ENCODE measurements around the gene AURKAIP1. TPM values are rescaled to one million over a fixed set of nuclear protein-coding genes. Genes with fewer than 3 reads are reported as not detected.

AURKAIP1 gene
- total and polyA plus RNA-seq, 2 of the 13 experiments (the other 11 are each of a cell fraction or from before 2014, with no cell fraction given): 69.5 to 175 TPM

DNA sequence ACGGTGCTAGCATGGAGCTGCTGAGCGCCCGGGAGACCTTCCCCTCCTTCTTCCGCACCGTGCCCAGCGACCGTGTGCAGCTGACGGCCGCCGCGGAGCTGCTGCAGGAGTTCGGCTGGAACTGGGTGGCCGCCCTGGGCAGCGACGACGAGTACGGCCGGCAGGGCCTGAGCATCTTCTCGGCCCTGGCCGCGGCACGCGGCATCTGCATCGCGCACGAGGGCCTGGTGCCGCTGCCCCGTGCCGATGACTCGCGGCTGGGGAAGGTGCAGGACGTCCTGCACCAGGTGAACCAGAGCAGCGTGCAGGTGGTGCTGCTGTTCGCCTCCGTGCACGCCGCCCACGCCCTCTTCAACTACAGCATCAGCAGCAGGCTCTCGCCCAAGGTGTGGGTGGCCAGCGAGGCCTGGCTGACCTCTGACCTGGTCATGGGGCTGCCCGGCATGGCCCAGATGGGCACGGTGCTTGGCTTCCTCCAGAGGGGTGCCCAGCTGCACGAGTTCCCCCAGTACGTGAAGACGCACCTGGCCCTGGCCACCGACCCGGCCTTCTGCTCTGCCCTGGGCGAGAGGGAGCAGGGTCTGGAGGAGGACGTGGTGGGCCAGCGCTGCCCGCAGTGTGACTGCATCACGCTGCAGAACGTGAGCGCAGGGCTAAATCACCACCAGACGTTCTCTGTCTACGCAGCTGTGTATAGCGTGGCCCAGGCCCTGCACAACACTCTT is 42.8 kb downstream of the AURKAIP1 start:
- no TSS peak for BruUV-seq (replicated peaks)
- in situ Hi-C loops (cut with HindIII; ENCODE audit: extremely low pct_ligation_motif_present, low pct_unique_long_range_greater_than_20kb) (no loop called here), intact Hi-C loops (cut with micrococcal nuclease; ENCODE audit: unreplicated experiment) (no loop called here)
- H3K27ac ChIP-seq (ENCODE audit: extremely low read length, insufficient read depth, low read length): no peak overlapping the region
- FAIRE-seq: no peak
- ATAC-seq: peak; percentile 16
- peaks cover 24% of the 10 kb centered on the region for H3K4me1 ChIP-seq (ENCODE audit: insufficient read depth, low read length)
- no peaks in the 10 kb centered on the region for H3K79me2 ChIP-seq (ENCODE audit: insufficient read depth, low read length)
- H3K36me3 ChIP-seq (replicated peaks in 1 of 2; ENCODE audit: control insufficient read depth in 1 of 2, insufficient read depth in 2 of 2, low read length in 2 of 2): peaks cover 0 to 3% of the 10 kb centered on the region in 2 experiments; a peak in 2 of 5 replicates
- ChIA-PET CTCF (ENCODE audit: low intra/inter-chr PET ratio, low total read pairs) (no interaction called here), POLR2A (interaction anchor here (1.0 to 1.8 kb wide), 2 partner anchors 12 to 16 kb away, joined by 6 to 7 read pairs; no protein-coding TSS in a partner anchor)
- H3K4me3 ChIP-seq (replicated peaks in 1 of 3; ENCODE audit: insufficient read depth in 1 of 3, low read depth in 2 of 3, low read length in 3 of 3): no peak overlapping the region
- 0 out of 5 replicates have a peak, but pooled peaks cover 0 to 4% of the 10 kb centered on the region in 2 experiments for H3K27me3 ChIP-seq (ENCODE audit: control insufficient read depth in 1 of 2, insufficient read depth in 2 of 2, low read length in 2 of 2)
- H4K20me1 ChIP-seq (ENCODE audit: insufficient read depth, low read length): peaks cover 7% of the 10 kb centered on the region; the same call in 1 of the 2 replicates
- no CpG with 5 or more reads among the region's 57 CpGs for WGBS (ENCODE audit: low lambda C conversion rate)
- no peak overlapping the region for H2AFZ ChIP-seq (ENCODE audit: low read length)
- no peak overlapping the region for H3K9ac ChIP-seq (ENCODE audit: insufficient read depth, low read depth, low read length)
- no peak for DNase-seq (ENCODE audit: low spot score)
- no peaks in the 10 kb centered on the region for H3K9me3 ChIP-seq (ENCODE audit: low read length)
- H3K4me2 ChIP-seq (ENCODE audit: low read depth, low read length): no peak overlapping the region; the same call in 1 of the 2 replicates
- TF ChIP-seq ZNF34 (CRISPR knock-in tag; IDR thresholded peaks at IDR 0.05; ENCODE audit: borderline replicate concordance): no peak
- TF ChIP-seq ELF1 (CRISPR knock-in tag; IDR thresholded peaks at IDR 0.05): no peak
- TF ChIP-seq, protein P1, sequence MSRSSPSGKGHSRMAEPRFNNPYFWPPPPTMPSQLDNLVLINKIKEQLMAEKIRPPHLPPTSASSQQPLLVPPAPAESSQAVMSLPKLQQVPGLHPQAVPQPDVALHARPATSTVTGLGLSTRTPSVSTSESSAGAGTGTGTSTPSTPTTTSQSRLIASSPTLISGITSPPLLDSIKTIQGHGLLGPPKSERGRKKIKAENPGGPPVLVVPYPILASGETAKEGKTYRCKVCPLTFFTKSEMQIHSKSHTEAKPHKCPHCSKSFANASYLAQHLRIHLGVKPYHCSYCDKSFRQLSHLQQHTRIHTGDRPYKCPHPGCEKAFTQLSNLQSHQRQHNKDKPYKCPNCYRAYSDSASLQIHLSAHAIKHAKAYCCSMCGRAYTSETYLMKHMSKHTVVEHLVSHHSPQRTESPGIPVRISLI (CRISPR knock-in tag; IDR thresholded peaks at IDR 0.05; ENCODE audit: borderline replicate concordance): no peak
- no peak for TF ChIP-seq TBP (CRISPR knock-in tag; IDR thresholded peaks at IDR 0.05)
- TF ChIP-seq RXRB (CRISPR knock-in tag; IDR thresholded peaks at IDR 0.05; ENCODE audit: borderline replicate concordance): no peak
- TF ChIP-seq, protein P2, sequence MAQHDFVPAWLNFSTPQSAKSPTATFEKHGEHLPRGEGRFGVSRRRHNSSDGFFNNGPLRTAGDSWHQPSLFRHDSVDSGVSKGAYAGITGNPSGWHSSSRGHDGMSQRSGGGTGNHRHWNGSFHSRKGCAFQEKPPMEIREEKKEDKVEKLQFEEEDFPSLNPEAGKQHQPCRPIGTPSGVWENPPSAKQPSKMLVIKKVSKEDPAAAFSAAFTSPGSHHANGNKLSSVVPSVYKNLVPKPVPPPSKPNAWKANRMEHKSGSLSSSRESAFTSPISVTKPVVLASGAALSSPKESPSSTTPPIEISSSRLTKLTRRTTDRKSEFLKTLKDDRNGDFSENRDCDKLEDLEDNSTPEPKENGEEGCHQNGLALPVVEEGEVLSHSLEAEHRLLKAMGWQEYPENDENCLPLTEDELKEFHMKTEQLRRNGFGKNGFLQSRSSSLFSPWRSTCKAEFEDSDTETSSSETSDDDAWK (CRISPR knock-in tag; IDR thresholded peaks at IDR 0.05): no peak
- no peak for TF ChIP-seq MIER3 (CRISPR knock-in tag; IDR thresholded peaks at IDR 0.05; ENCODE audit: borderline replicate concordance)
- peak; percentile 22; the same call in 1 of the 2 replicates for TF ChIP-seq ZBTB38 (CRISPR knock-in tag; IDR thresholded peaks at IDR 0.05)
- no peak for TF ChIP-seq ZNF747 (CRISPR knock-in tag; IDR thresholded peaks at IDR 0.05; ENCODE audit: borderline replicate concordance)
- no peak for TF ChIP-seq ZMAT3 (CRISPR knock-in tag; conservative IDR thresholded peaks at IDR 0.05)
- peak; percentile 78 for TF ChIP-seq AGO1 (IDR thresholded peaks at IDR 0.05; ENCODE audit: low read depth, low read length, poor library complexity, severe bottlenecking)
- TF ChIP-seq, protein P3, sequence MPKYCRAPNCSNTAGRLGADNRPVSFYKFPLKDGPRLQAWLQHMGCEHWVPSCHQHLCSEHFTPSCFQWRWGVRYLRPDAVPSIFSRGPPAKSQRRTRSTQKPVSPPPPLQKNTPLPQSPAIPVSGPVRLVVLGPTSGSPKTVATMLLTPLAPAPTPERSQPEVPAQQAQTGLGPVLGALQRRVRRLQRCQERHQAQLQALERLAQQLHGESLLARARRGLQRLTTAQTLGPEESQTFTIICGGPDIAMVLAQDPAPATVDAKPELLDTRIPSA (CRISPR knock-in tag; IDR thresholded peaks at IDR 0.05; ENCODE audit: borderline replicate concordance): no peak
- TF ChIP-seq ZSCAN20 (CRISPR knock-in tag; IDR thresholded peaks at IDR 0.05; ENCODE audit: borderline replicate concordance): no peak
- TF ChIP-seq, protein P4, sequence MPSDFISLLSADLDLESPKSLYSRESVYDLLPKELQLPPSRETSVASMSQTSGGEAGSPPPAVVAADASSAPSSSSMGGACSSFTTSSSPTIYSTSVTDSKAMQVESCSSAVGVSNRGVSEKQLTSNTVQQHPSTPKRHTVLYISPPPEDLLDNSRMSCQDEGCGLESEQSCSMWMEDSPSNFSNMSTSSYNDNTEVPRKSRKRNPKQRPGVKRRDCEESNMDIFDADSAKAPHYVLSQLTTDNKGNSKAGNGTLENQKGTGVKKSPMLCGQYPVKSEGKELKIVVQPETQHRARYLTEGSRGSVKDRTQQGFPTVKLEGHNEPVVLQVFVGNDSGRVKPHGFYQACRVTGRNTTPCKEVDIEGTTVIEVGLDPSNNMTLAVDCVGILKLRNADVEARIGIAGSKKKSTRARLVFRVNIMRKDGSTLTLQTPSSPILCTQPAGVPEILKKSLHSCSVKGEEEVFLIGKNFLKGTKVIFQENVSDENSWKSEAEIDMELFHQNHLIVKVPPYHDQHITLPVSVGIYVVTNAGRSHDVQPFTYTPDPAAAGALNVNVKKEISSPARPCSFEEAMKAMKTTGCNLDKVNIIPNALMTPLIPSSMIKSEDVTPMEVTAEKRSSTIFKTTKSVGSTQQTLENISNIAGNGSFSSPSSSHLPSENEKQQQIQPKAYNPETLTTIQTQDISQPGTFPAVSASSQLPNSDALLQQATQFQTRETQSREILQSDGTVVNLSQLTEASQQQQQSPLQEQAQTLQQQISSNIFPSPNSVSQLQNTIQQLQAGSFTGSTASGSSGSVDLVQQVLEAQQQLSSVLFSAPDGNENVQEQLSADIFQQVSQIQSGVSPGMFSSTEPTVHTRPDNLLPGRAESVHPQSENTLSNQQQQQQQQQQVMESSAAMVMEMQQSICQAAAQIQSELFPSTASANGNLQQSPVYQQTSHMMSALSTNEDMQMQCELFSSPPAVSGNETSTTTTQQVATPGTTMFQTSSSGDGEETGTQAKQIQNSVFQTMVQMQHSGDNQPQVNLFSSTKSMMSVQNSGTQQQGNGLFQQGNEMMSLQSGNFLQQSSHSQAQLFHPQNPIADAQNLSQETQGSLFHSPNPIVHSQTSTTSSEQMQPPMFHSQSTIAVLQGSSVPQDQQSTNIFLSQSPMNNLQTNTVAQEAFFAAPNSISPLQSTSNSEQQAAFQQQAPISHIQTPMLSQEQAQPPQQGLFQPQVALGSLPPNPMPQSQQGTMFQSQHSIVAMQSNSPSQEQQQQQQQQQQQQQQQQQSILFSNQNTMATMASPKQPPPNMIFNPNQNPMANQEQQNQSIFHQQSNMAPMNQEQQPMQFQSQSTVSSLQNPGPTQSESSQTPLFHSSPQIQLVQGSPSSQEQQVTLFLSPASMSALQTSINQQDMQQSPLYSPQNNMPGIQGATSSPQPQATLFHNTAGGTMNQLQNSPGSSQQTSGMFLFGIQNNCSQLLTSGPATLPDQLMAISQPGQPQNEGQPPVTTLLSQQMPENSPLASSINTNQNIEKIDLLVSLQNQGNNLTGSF (CRISPR knock-in tag; IDR thresholded peaks at IDR 0.05): no peak
- TF ChIP-seq RXRA (CRISPR knock-in tag; IDR thresholded peaks at IDR 0.05): no peak
